ENCODE results near the gene GABRD. TPM values are rescaled to one million over a fixed set of nuclear protein-coding genes. Genes with fewer than 3 reads are reported as not detected.

Gene GABRD
- total RNA-seq, 1 experiment from 2014 or later = not detected

DNA sequence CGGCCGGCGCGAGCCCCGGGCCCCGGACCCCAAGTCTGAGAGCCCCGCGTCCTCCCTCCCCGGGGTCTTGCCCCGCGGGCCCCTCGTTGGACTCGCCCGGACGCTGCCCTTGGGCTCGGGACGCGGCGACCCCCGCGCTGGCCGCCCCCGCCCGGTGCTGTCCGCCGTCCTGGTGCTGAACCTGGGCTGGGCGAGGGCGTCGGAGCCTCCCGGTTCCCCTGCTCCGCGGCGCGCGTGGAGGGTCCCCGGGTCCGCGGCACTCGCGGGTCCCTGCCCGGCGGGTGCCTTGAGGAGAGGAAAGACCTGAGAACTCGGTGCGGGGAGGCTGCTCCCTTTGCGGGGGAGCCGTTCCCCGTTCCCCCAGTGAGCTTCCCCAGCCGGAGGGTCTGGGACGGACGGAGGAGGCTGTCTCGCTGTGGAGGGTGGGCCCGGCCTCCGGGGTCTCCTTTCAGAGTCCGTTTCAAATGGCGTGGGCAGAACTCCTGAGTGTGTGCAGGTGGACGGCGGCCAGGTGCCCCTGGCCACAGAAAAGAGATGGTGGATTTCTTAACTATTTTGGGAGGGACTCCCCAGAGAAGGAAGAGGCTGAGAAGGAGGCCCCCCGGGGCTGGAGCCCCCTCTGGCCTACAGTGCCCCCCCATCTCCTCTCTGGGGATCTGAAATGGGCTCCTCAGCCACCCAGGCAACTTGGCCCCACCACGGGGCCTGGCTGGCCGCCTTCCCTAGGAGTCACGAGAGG lies 595 bp downstream of the GABRD start:
- Histone ChIP-seq H3K9me3 (replicated peaks) (no peaks in the 10 kb centered on the region), H3K4me3 (no peak overlapping the region), H3K36me3 (no peaks in the 10 kb centered on the region), H3K27me3 (peaks cover 27% of the 10 kb centered on the region), H3K4me1 (no peaks in the 10 kb centered on the region), H3K27ac (no peak overlapping the region)
- DNase-seq = no peak

DNA sequence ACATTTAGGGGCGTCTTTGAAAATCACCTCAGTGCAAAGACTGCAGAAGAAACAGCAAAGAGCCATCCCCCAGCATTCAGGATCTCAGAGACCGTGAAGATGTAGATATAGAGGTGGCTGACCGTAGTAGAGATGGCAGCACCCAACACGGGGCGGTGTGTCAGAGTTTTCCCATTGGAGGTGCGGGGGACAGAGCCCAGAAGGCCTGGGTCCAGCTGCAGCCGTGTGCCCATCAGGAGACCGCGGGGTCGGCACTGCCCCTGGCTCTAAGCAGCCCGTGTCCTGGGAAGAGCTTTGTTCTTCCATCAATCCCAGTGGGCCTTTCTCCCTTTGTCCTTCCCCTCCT lies 1.1 kb downstream of the GABRD start:
- DNase-seq = no peak
- Histone ChIP-seq H3K36me3 (no peaks in the 10 kb centered on the region), H3K27ac (no peak overlapping the region), H3K4me3 (no peak overlapping the region), H3K4me1 (peaks cover 2% of the 10 kb centered on the region), H3K27me3 (peaks cover 24% of the 10 kb centered on the region), H3K9me3 (replicated peaks) (no peaks in the 10 kb centered on the region)

DNA sequence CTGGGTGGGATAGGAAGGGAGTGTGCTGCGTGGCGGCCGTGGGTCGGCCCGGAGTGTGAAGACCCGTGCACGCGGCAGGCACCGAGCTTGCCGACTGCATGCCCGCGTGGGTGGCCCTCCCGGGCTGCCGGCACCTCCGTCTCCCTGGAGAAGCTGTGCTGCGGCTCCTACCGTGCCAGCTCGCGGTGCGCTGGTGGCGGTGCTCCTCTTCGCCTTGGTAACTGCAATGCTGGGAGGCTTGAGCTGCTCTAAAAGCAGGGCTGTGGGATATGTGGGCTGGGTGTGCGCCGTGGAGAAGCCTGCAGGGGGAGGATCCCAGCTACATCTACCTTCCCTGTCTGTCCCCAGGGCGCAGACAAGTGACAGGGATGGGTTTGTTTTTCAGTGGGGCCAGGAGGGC lies 2.4 kb downstream of the GABRD start:
- Histone ChIP-seq H3K27me3 (peaks cover 11% of the 10 kb centered on the region), H3K36me3 (no peaks in the 10 kb centered on the region), H3K4me1 (peaks cover 11% of the 10 kb centered on the region), H3K27ac (no peak overlapping the region), H3K9me3 (replicated peaks) (no peaks in the 10 kb centered on the region), H3K4me3 (no peak overlapping the region)
- DNase-seq = no peak

DNA sequence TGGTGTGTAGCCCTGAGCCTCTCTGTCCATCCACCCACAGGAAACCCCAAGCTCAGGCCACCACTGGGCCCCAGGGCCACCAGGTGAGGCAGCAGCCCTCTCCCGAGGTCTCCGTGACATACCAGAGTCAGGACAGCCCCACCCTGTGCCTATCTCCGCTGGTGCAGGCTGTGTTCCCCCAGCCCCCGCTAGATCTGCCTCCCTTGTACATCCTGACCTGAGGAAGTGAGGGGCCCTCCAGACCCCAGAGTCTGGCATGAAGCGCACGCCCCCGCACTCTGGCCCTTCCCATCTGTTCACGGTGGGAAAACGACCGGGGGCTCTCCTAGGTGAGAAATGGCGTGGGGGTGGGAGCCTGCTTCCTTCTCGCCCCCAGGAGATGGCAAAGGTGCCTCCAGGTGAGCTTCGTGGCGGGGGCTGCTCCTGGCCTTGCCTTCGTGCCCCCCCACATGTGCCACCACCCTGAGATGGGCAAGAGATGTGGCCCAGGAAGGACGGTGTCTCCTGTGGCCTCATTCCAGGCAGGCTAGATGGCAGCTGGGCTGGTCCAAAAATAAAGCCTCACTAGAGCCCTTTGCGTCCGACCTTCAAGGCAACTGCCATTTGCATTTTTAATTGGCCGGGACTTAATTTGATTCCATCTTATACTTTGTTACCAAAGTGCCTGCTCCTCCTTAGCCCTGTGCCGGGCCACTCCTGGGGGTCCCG lies 3.1 kb downstream of the GABRD start:
- Histone ChIP-seq H3K4me3 (no peak overlapping the region), H3K9me3 (replicated peaks) (no peaks in the 10 kb centered on the region), H3K27ac (no peak overlapping the region), H3K4me1 (peaks cover 11% of the 10 kb centered on the region), H3K36me3 (no peaks in the 10 kb centered on the region), H3K27me3 (peaks cover 4% of the 10 kb centered on the region)
- no peak for DNase-seq

DNA sequence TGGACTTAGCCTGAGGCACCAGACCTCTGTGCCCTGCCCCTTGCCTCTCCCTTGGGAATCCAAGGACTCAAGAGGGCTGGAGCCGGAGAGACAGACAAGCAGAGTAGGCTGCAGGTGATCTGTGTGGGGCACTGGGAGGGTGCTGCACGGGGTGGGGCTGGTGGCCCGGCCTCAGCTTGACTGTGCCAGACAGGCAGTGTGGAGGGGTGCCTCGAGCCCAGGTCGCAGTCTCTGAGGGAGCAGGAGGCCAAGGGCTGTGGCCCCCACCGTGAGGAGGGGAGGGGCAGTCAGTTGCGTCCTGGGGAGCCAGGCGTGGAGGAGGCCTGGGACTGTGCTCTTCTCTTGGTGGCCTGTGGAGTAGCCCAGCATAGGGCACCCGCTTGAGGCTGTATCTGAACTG lies 4.0 kb downstream of the GABRD start:
- Histone ChIP-seq H3K4me3 (no peak overlapping the region), H3K9me3 (replicated peaks) (no peaks in the 10 kb centered on the region), H3K27me3 (no peaks in the 10 kb centered on the region), H3K36me3 (no peaks in the 10 kb centered on the region), H3K27ac (no peak overlapping the region), H3K4me1 (peaks cover 11% of the 10 kb centered on the region)
- DNase-seq = no peak

DNA sequence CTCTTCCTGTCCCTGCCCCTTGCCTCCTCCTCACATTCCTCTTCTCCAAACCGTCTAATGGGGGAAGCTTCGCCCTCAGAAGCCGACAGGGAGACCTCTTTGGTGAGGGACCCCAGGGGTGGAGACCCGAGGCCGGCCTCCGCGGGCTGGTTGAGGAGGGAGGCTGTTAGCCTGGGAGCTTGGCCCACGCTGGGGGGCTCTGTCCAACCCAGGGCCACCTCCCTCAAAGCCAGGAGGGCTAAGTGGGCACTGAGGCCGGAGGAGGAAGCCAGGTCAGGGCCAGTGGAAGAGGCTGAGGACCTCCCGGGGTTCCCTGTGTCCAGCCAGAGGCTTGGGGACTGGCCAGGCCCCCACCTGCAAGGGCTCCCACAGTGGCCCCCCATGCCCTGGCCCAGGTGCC lies 5.3 kb downstream of the GABRD start:
- Histone ChIP-seq H3K27ac (no peak overlapping the region), H3K9me3 (replicated peaks) (no peaks in the 10 kb centered on the region), H3K27me3 (no peaks in the 10 kb centered on the region), H3K4me3 (no peak overlapping the region), H3K4me1 (peaks cover 11% of the 10 kb centered on the region), H3K36me3 (no peaks in the 10 kb centered on the region)
- DNase-seq = no peak

DNA sequence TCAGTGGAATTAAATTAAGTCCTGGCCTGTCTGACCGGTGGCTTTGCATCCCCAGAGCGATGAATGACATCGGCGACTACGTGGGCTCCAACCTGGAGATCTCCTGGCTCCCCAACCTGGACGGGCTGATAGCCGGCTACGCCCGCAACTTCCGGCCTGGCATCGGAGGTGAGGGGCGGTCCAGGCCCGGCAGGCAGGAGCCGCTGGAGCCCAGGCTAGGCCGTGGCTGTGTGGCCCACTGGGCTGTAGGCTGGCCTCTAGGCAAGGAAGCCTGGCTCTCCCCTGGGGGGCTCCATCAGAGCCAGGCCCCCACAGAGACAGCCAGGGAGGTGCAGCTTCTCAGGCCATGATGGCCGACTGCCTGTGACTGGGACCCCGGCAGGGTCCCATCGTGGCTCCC lies 5.7 kb downstream of the GABRD start:
- H3K9me3 ChIP-seq (replicated peaks) = no peaks in the 10 kb centered on the region
- H3K27me3 ChIP-seq = no peaks in the 10 kb centered on the region

DNA sequence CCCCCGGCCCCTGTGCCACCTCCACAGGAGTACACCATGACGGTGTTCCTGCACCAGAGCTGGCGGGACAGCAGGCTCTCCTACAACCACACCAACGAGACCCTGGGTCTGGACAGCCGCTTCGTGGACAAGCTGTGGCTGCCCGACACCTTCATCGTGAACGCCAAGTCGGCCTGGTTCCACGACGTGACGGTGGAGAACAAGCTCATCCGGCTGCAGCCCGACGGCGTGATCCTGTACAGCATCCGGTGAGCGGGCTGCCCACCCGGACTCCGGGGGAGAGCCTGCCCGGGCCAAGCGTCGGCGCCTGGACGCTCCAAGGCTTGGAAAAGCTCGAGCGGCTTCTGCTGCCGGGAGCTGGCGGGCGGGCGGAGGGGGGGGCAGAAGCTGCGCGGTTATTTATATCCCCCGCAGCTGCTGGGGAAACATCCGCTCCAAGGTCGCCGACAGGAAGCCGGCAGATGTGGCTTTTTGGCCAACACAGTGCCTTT lies 6.4 kb downstream of the GABRD start:
- Histone ChIP-seq H3K36me3 (no peaks in the 10 kb centered on the region), H3K9me3 (replicated peaks) (no peaks in the 10 kb centered on the region), H3K27me3 (no peaks in the 10 kb centered on the region), H3K4me3 (peak overlapping the region; percentile 37), H3K27ac (peak overlapping the region; percentile 35; the same call in 1 of the 2 replicates), H3K4me1 (peaks cover 11% of the 10 kb centered on the region)
- peak; percentile 82 to 86 for DNase-seq

More for the DNA sequence above, 5.7 kb downstream of the GABRD start:
- Histone ChIP-seq H3K36me3 (no peaks in the 10 kb centered on the region), H3K4me3 (no peak overlapping the region), H3K27ac (no peak overlapping the region), H3K4me1 (peaks cover 11% of the 10 kb centered on the region)
- no peak for DNase-seq

DNA sequence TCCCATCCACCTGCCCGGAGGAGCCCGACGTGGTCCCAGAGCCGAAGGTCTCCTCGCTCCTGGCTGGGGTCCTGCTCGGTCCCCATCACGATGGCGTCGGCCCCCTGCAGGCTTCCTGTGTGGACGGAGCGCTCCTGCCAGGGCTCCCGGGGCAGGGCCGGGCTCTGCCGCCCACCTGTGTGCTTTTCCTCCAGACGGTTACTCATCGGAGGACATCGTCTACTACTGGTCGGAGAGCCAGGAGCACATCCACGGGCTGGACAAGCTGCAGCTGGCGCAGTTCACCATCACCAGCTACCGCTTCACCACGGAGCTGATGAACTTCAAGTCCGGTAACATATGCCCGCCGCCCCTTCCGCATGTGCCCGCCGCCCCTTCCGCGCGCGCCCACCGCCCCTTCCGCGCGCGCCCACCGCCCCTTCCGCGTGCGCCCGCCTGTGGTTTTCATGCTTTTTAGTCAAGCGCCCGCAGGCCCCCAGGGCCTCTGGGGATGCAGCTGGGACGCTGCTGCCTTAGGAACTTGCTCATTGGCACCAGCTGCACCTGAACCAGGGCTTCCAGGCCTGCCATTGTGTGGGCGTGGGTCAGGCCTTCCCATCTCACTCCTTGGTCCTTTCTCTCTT lies 8.9 kb downstream of the GABRD start:
- H3K36me3 ChIP-seq = no peaks in the 10 kb centered on the region
- H3K9me3 ChIP-seq (replicated peaks) = no peaks in the 10 kb centered on the region
- peaks cover 25% of the 10 kb centered on the region for H3K4me1 ChIP-seq
- no peak overlapping the region for H3K4me3 ChIP-seq
- H3K27ac ChIP-seq = no peak overlapping the region
- peaks cover 12% of the 10 kb centered on the region; the same call in 1 of the 2 replicates for H3K27me3 ChIP-seq
- no peak for DNase-seq

DNA sequence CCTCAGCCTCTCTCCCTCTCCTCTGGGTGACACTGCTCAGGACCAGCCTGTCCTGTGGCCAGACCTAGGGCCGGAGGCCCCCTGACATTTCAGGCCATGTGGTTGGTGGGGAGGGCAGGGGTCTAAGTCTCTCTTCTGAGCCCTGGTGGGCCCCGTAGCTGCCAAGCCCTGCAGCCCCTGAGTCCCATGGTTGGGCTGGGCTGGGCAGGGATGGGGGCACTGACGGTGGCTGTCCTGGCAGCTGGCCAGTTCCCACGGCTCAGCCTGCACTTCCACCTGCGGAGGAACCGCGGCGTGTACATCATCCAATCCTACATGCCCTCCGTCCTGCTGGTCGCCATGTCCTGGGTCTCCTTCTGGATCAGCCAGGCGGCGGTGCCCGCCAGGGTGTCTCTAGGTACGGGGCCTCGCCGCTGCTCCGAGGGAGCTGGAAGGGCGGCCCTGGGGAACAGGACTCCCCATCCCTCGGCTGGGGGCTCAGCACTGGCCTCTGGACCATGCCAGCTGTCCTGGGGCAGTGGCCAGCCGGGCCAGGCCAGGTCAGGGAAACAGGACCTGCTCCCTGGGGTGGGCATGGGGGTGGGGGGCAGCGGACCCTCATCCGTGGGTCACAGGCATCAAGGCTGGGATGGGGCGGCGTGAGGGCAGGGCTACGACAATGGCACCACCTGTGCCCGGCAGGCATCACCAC lies 9.9 kb downstream of the GABRD start:
- Histone ChIP-seq H3K9me3 (replicated peaks) (no peaks in the 10 kb centered on the region), H3K4me1 (peaks cover 30% of the 10 kb centered on the region), H3K36me3 (no peaks in the 10 kb centered on the region), H3K4me3 (no peak overlapping the region), H3K27ac (no peak overlapping the region), H3K27me3 (peaks cover 18% of the 10 kb centered on the region; the same call in 1 of the 2 replicates)
- no peak for DNase-seq

DNA sequence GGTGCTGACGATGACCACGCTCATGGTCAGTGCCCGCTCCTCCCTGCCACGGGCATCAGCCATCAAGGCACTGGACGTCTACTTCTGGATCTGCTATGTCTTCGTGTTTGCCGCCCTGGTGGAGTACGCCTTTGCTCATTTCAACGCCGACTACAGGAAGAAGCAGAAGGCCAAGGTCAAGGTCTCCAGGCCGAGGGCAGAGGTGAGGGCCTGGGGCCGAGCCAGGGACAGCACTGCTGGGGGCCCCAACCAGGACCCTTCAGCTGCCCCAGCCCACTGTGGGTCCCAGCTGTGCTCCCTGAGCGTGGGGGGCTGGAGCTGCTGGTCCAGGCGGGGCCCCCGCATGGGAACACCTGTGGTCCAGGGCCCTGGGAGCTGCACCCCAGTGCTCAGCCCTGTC lies 10.4 kb downstream of the GABRD start:
- Histone ChIP-seq H3K9me3 (replicated peaks) (no peaks in the 10 kb centered on the region), H3K4me3 (no peak overlapping the region), H3K27me3 (peaks cover 18% of the 10 kb centered on the region; the same call in 1 of the 2 replicates), H3K36me3 (no peaks in the 10 kb centered on the region), H3K27ac (no peak overlapping the region), H3K4me1 (peaks cover 35% of the 10 kb centered on the region)
- no peak for DNase-seq

DNA sequence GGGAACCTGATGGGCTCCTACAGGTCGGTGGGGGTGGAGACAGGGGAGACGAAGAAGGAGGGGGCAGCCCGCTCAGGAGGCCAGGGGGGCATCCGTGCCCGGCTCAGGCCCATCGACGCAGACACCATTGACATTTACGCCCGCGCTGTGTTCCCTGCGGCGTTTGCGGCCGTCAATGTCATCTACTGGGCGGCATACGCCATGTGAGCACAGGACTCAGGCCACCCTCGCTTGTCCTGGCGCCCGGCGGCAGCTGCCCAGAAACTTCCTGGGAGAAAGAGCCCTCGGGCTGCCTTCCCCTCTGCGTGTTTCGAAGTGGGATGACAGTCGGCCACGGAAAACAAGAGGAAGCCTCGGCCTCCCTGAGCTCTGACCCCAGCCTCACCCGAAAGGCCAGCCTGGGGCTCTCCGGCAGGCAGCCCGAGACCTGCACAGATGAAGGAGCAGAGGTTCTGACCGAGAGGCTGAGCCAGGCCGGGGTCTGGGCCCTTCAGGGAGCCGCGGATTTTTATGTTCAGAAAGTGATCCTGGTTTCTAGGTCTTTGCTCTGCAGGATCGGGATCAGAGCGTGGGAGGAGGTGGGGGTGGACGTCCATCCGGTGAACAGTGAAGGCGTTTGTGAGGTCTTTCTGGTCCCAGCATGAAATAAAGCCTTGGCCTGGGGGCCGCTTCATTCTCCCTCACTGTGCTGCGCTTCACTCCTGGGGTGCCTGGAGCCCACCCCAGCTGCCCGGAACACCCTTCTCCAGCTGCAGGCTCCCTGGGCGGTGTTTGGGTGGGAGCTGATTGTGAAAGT lies 11.1 kb downstream of the GABRD start:
- H3K4me3 ChIP-seq = no peak overlapping the region
- H3K27me3 ChIP-seq = peaks cover 18% of the 10 kb centered on the region; the same call in 1 of the 2 replicates
- peaks cover 40% of the 10 kb centered on the region for H3K4me1 ChIP-seq
- no peak for DNase-seq
- no peak overlapping the region for H3K27ac ChIP-seq
- H3K36me3 ChIP-seq = no peaks in the 10 kb centered on the region
- H3K9me3 ChIP-seq (replicated peaks) = no peaks in the 10 kb centered on the region

DNA sequence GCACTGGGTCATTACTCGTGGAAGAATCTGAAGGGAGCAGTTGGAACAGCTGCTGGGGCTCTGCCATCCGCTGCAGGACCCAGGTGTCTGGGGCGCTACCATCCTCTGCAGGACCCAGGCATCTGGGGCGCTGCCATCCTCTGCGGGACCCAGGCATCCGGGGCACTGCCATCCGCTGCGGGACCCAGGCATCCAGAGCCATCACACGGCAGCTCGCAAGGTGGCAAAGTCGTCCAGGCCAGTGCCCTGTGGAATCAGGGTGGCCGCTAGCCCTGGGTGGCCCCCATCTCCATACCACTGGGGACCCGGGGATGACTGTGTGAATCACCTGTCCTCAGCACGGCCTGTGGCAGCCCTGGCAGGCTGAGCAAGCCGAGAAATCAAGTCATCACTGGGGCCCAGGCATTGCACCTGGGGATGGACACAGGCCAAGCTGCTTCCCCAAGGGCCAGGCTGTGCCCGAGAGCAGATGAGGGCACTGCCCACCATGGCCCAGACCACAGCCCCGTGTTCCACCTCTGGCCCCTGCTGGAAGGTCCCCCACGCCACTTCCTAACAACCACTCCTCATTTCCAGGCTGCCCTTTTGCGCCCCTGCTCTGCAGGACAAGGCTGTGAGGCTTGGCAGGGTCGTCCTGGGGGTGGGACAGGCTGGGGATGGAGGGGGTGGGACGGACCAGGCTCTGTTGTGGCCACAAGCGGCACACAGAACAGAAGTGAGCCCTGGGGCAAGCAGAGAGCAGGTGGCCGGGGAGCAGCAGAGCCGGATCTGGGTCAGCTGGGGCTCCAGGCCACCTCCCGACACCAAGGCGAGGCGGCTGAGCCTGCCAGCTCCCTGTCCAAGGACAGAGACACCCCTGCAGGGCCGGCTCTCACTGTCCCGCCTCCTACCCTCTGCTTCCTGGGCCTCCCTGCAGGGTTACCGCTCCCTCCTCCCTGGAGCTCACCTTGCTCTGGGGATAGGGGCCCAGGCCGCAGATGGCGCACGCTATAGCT lies 12.7 kb downstream of the GABRD start:
- H3K27ac ChIP-seq = no peak overlapping the region
- peak; percentile 42 to 53 for DNase-seq
- H3K9me3 ChIP-seq (replicated peaks) = no peaks in the 10 kb centered on the region
- peaks cover 34% of the 10 kb centered on the region for H3K4me1 ChIP-seq
- H3K4me3 ChIP-seq = no peak overlapping the region
- H3K36me3 ChIP-seq = no peaks in the 10 kb centered on the region
- H3K27me3 ChIP-seq = peaks cover 18% of the 10 kb centered on the region; the same call in 1 of the 2 replicates
